ENCODE data around the gene KIF21B.

DNA sequence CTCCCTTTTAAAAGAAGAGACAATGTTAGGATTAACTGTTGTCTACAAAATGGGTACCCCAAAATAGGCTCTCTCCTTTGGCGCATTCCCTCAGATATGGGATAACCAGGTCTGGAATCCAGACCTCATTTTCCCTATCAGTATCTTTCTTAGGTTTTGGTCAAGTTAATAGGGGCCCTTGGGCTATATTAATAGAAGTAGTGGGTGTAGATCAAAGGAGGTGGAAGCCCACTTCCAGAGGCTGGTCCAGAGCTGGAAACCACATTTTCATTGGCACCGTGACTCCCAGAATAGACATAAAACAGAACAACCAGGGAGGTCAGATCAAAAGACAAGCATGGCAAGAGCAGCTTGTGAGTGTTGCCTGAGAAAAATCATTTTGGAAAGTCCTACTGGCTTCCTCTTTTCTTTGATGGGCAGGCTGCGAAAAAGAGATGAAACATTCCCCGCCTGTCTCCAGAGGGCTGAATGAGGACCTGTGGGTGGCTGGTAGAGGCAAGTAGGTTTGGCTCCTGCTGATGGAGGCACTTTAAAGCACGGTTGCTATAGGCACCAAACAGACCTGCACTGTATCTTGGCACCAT, 25.8 kb upstream of the KIF21B start:
- TF ChIP-seq, protein P1, sequence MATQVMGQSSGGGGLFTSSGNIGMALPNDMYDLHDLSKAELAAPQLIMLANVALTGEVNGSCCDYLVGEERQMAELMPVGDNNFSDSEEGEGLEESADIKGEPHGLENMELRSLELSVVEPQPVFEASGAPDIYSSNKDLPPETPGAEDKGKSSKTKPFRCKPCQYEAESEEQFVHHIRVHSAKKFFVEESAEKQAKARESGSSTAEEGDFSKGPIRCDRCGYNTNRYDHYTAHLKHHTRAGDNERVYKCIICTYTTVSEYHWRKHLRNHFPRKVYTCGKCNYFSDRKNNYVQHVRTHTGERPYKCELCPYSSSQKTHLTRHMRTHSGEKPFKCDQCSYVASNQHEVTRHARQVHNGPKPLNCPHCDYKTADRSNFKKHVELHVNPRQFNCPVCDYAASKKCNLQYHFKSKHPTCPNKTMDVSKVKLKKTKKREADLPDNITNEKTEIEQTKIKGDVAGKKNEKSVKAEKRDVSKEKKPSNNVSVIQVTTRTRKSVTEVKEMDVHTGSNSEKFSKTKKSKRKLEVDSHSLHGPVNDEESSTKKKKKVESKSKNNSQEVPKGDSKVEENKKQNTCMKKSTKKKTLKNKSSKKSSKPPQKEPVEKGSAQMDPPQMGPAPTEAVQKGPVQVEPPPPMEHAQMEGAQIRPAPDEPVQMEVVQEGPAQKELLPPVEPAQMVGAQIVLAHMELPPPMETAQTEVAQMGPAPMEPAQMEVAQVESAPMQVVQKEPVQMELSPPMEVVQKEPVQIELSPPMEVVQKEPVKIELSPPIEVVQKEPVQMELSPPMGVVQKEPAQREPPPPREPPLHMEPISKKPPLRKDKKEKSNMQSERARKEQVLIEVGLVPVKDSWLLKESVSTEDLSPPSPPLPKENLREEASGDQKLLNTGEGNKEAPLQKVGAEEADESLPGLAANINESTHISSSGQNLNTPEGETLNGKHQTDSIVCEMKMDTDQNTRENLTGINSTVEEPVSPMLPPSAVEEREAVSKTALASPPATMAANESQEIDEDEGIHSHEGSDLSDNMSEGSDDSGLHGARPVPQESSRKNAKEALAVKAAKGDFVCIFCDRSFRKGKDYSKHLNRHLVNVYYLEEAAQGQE (IDR thresholded peaks at IDR 0.05; ENCODE audit: low read depth): no peak
- TF ChIP-seq CEBPB (IDR thresholded peaks at IDR 0.05) (no peak), TAF1 (IDR thresholded peaks at IDR 0.05; ENCODE audit: low read depth) (no peak), RAD21 (IDR thresholded peaks at IDR 0.05; ENCODE audit: low read depth) (no peak), USF1 (IDR thresholded peaks at IDR 0.05) (no peak), MAX (IDR thresholded peaks at IDR 0.05) (no peak), CREB1 (IDR thresholded peaks at IDR 0.05; ENCODE audit: low read depth) (no peak)
